AG04450 (cell line): ENCODE measurements around the gene RAB31. TPM values are rescaled to one million over a fixed set of nuclear protein-coding genes. Genes with fewer than 3 reads are reported as not detected.

ENCODE experiments used
- CTCF ChIA-PET: fragments of 300-600, 350-600 bp; formaldehyde crosslinking; extraction: SDS; loops from one replicate; lab custom pipeline; 2022; ENCODE audit warnings: antibody characterized with exemption, inconsistent platforms; lab: Charles Lee
- POLR2A ChIA-PET: fragments of 350-600 bp; formaldehyde crosslinking; extraction: SDS; loops from one replicate; lab custom pipeline; 2021; ENCODE audit warnings: antibody characterized with exemption, inconsistent platforms; lab: Yijun Ruan, JAX
- DNase-seq: peaks from one replicate; pipeline ENCODE4 v3.0.0-alpha.2; 2011; ENCODE audit warnings: low read depth, low spot score
- H3K27ac ChIP-seq: one replicate; pipeline ENCODE4 v1.5.1; 2012; ENCODE audit warnings: low read depth, low read length, control low read depth
- H3K27me3 ChIP-seq: one replicate; pipeline ENCODE4 v1.6.0; 2012; ENCODE audit warnings: low read length; ENCODE audit not compliant: control insufficient read depth, insufficient read depth
- H3K4me3 ChIP-seq: 2 replicates; pipeline ENCODE4 v1.5.1; 2011; ENCODE audit warnings: mild to moderate bottlenecking, low read depth, low read length, control low read depth
- H3K9me3 ChIP-seq: 2 replicates; pipeline ENCODE4 v1.5.1; 2012; ENCODE audit warnings: low read length; ENCODE audit not compliant: control insufficient read depth, insufficient read depth
- polyA plus RNA-seq: library from polyadenylated mRNA; depleted of rRNA; stranded (reverse); fragments of >200 nt; gene quantifications from 2 replicates; pipeline ENCODE4 v1.2.3, GENCODE V29; 2011
- TF ChIP-seq, protein P1 (sequence below): IDR thresholded peaks from 2 replicates; pipeline ENCODE4 v1.5.1; 2011; ENCODE audit warnings: low read depth, low read length, control low read depth, inconsistent platforms

The RAB31 gene
- polyA plus RNA-seq, 1 experiment: 43.7 TPM

DNA sequence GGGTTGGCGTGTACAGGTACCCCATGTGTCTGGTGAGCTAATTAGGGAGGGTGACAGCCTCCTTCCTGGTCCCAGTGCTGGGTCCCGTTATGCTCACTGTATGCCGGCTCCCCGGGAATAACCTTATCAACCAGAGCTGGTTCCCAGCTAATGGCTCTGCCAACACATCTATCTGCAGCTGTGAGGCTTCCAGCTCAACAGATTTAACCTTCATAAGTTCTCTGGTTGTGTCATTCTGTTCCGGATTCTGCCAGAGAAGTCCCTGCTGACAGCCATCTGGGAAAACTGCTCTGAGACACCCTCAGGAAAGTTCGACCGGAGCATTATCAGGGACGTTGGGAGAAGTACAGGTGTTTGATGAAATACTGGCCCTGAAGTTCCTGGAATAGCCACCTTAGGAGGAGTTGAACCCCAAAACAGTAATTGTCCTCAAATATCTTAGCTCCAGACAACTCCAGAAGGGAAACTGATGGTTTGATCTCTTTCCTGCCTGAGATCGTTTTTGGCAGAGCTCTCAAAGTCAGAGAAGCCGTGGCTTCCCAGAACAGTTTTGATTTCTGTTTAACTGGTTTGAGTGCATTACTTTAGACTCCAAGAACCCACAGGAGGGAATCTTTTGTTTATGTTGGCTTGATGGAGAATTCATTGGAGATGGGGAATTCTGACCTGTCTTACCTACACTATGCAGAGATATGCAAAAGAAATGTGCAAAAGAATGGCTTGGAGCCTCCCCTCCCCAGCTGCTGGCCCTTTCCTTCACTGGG, 138.2 kb downstream of the RAB31 start:
- Histone ChIP-seq H3K4me3 (no peak overlapping the region), H3K27me3 (no peaks in the 10 kb centered on the region), H3K9me3 (no peaks in the 10 kb centered on the region), H3K27ac (no peak overlapping the region)
- ChIA-PET POLR2A (no interaction called here), CTCF (no interaction called here)
- no peak for DNase-seq
- TF ChIP-seq, protein P1, sequence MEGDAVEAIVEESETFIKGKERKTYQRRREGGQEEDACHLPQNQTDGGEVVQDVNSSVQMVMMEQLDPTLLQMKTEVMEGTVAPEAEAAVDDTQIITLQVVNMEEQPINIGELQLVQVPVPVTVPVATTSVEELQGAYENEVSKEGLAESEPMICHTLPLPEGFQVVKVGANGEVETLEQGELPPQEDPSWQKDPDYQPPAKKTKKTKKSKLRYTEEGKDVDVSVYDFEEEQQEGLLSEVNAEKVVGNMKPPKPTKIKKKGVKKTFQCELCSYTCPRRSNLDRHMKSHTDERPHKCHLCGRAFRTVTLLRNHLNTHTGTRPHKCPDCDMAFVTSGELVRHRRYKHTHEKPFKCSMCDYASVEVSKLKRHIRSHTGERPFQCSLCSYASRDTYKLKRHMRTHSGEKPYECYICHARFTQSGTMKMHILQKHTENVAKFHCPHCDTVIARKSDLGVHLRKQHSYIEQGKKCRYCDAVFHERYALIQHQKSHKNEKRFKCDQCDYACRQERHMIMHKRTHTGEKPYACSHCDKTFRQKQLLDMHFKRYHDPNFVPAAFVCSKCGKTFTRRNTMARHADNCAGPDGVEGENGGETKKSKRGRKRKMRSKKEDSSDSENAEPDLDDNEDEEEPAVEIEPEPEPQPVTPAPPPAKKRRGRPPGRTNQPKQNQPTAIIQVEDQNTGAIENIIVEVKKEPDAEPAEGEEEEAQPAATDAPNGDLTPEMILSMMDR: no peak

DNA sequence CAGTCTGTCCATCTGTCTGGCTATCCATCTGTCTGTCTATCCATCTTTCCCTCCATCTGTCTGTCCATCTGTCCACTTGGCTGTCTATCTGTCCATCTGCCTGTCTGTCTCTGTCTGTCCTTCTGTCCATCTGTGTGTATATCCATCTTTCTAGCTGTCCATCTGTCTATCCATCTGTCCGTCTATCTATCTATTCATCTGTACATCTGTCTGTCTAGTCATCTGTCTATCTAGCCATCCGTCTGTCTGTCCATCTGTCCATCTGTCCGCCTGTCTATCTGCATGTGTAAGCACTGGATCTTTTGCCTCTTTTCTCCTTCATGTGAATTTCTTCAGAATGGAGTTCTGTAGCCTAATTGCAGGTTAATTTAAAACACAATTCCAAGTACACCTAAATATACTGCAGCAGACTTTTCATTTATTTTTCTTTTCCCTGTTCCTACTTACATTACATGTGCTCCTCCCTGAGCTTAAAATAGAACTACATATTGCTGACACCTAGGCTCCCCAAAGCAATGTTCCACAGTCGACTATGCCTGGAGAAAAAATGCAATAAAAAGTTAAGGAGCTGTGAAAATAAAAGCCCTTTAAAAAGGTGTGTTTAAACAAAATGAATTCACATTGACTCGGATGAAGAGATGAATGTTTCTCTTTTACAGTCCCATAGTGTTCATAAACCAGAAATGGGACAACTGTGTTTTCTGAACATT, 140.2 kb downstream of the RAB31 start:
- Histone ChIP-seq H3K27me3 (no peaks in the 10 kb centered on the region), H3K27ac (no peak overlapping the region), H3K9me3 (no peaks in the 10 kb centered on the region), H3K4me3 (no peak overlapping the region)
- DNase-seq: no peak
- ChIA-PET CTCF (no interaction called here), POLR2A (interaction anchor here (0.5 kb wide), 1 partner anchor 36 kb away, joined by 7 read pairs; no protein-coding TSS in a partner anchor)
- TF ChIP-seq, protein P1: no peak

GRCh38 chr18:9849407-9850283, 141.5 kb downstream of the RAB31 start:
- TF ChIP-seq, protein P1: no peak
- Histone ChIP-seq H3K4me3 (no peak overlapping the region), H3K27ac (no peak overlapping the region), H3K27me3 (no peaks in the 10 kb centered on the region), H3K9me3 (no peaks in the 10 kb centered on the region)
- ChIA-PET CTCF (no interaction called here), POLR2A (interaction anchor here (1.1 kb wide), 1 partner anchor 64 kb away, joined by 3 read pairs; the partner anchor contains the start of gene VAPA)
- DNase-seq: no peak

GRCh38 chr18:9850309-9850708, 142.2 kb downstream of the RAB31 start:
- H3K4me3 ChIP-seq: no peak overlapping the region
- ChIA-PET POLR2A (interaction anchor here (1.1 kb wide), 1 partner anchor 63 kb away, joined by 3 read pairs; the partner anchor contains the start of gene VAPA), CTCF (no interaction called here)
- H3K9me3 ChIP-seq: no peaks in the 10 kb centered on the region
- no peak for DNase-seq
- TF ChIP-seq, protein P1: no peak
- no peak overlapping the region for H3K27ac ChIP-seq
- H3K27me3 ChIP-seq: no peaks in the 10 kb centered on the region
